Measurements from ENCODE around the gene CRYL1. TPM values are rescaled to one million over a fixed set of nuclear protein-coding genes. Genes with fewer than 3 reads are reported as not detected.

The CRYL1 gene
- total and polyA plus RNA-seq, 2 of the 8 experiments (the other 6 are each of a cell fraction or from before 2014, with no cell fraction given) = 1.9 to 6.4 TPM

DNA sequence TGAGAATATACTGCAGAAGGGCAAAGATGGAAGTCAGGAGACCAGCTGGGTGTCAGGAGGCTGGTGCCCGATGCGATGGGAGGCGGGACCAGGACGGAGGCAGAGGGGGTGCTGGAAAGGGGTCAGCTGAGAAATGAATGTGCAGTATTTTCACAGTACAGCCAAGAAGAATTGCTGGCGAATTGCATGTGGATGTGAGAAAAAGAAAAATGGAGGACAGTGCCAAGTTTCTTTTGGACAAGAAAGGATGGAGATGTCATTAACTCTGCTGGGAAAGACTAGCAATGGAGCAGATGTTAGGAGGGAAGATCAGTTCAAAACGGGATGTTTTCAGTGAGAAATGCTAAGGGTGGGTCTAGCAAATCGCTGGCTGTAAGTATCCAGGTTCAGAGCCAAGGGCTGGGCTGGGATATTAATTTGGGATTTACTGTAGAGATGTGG, 7.0 kb downstream of the CRYL1 start:
- WGBS, 2 experiments (ENCODE audit: extremely low coverage in 1 of 2, insufficient coverage in 1 of 2, insufficient read length in 1 of 2, insufficient replicate concordance in 2 of 2, low coverage in 1 of 2, low lambda C conversion rate in 2 of 2, missing lambda C conversion rate in 1 of 2) = 89% methylated on average over 7 of the region's 7 CpGs; no CpG with 5 or more reads in 1 of the 2 experiments
- Histone ChIP-seq H3K79me2 (ENCODE audit: control insufficient read depth in 1 of 2, insufficient read depth in 2 of 2, low read length in 2 of 2) (no peaks in the 10 kb centered on the region), H2BK120ac (replicated peaks; ENCODE audit: low read depth, low read length) (no peak overlapping the region), H4K91ac (replicated peaks; ENCODE audit: insufficient read length, low read length) (no peak overlapping the region), H3K36me3 (ENCODE audit: control insufficient read depth in 2 of 4, insufficient read depth in 4 of 4, low read length in 3 of 4) (no peaks in the 10 kb centered on the region), H2AFZ (ENCODE audit: low read length) (no peak overlapping the region), H4K8ac (ENCODE audit: extremely low read depth, insufficient read depth, low read length) (no peak overlapping the region), H2BK12ac (ENCODE audit: low read depth, low read length) (no peak overlapping the region), H3K23me2 (ENCODE audit: low read depth, low read length) (peaks cover 2% of the 10 kb centered on the region; the same call in 1 of the 2 replicates), H3K79me1 (ENCODE audit: low read depth, low read length) (no peaks in the 10 kb centered on the region), H2BK15ac (ENCODE audit: low read length) (no peak overlapping the region), H3K18ac (ENCODE audit: extremely low read depth, low read length) (no peak overlapping the region), H3K4ac (replicated peaks; ENCODE audit: insufficient read length, low read depth, low read length) (no peak overlapping the region), H3K27me3 (replicated peaks in 1 of 4; ENCODE audit: control insufficient read depth in 3 of 4, extremely low read depth in 1 of 4, insufficient read depth in 3 of 4, low read length in 3 of 4) (no peaks in the 10 kb centered on the region), H3K23ac (ENCODE audit: insufficient read length) (no peak overlapping the region), H3K27ac (ENCODE audit: low read depth, low read length) (no peak overlapping the region), H2BK5ac (ENCODE audit: low read depth, low read length) (no peak overlapping the region), H3K4me2 (ENCODE audit: insufficient read depth in 1 of 2, low read depth in 2 of 2, low read length in 2 of 2) (no peak overlapping the region), H4K5ac (ENCODE audit: insufficient read length, low read depth, low read length) (no peak overlapping the region), H3K56ac (replicated peaks; ENCODE audit: insufficient read length, low read depth, low read length) (no peak overlapping the region), H3K9me3 (ENCODE audit: insufficient read depth in 2 of 2, low read depth in 1 of 2, low read length in 1 of 2) (no peaks in the 10 kb centered on the region; a peak in 1 of 4 replicates), H3K14ac (ENCODE audit: insufficient read length) (no peak overlapping the region), H3K4me1 (replicated peaks in 1 of 4; ENCODE audit: control insufficient read depth in 3 of 4, insufficient read depth in 4 of 4, low read length in 3 of 4) (no peaks in the 10 kb centered on the region; a peak in 1 of 7 replicates), H2BK20ac (ENCODE audit: low read length) (no peak overlapping the region), H3K4me3 (ENCODE audit: extremely low read depth in 1 of 4, insufficient read depth in 2 of 4, low read depth in 3 of 4, low read length in 4 of 4) (no peak overlapping the region), H3K9ac (replicated peaks in 1 of 4; ENCODE audit: extremely low read depth in 1 of 4, low read depth in 3 of 4, low read length in 3 of 4) (no peak overlapping the region), H4K20me1 (replicated peaks in 1 of 2; ENCODE audit: control insufficient read depth in 1 of 2, insufficient read depth in 2 of 2, low read length in 2 of 2) (no peaks in the 10 kb centered on the region), H2AK5ac (ENCODE audit: low read depth, low read length) (no peak overlapping the region)
- CTCF ChIA-PET (ENCODE audit: partially characterized antibody) = interaction anchor here (0.6 to 1.7 kb wide), 2 partner anchors 23 to 494 kb away, joined by 5 read pairs; no protein-coding TSS in a partner anchor
- DNase-seq (ENCODE audit: low read depth in 1 of 2, low spot score in 2 of 2) (no peak), FAIRE-seq (no peak)
- POLR2A ChIA-PET (ENCODE audit: partially characterized antibody) = no interaction called here
- TF ChIP-seq BACH1 (IDR thresholded peaks at IDR 0.05; ENCODE audit: low read length) (no peak), SAP30 (IDR thresholded peaks at IDR 0.05; ENCODE audit: insufficient read depth, insufficient replicate concordance, low read length) (no peak), SP4 (IDR thresholded peaks at IDR 0.05; ENCODE audit: low read length) (no peak), SIX5 (IDR thresholded peaks at IDR 0.05; ENCODE audit: low read depth, low read length) (no peak), KDM1A (IDR thresholded peaks at IDR 0.05; ENCODE audit: borderline replicate concordance, low read length) (no peak), NANOG (IDR thresholded peaks at IDR 0.05; ENCODE audit: insufficient read depth, low read depth, low read length, poor library complexity, severe bottlenecking) (no peak), ZNF274 (IDR thresholded peaks at IDR 0.05; ENCODE audit: borderline replicate concordance, extremely low read depth, low read length) (no peak), CEBPB (IDR thresholded peaks at IDR 0.05; ENCODE audit: low read depth, low read length) (no peak)
- TF ChIP-seq, protein P1, sequence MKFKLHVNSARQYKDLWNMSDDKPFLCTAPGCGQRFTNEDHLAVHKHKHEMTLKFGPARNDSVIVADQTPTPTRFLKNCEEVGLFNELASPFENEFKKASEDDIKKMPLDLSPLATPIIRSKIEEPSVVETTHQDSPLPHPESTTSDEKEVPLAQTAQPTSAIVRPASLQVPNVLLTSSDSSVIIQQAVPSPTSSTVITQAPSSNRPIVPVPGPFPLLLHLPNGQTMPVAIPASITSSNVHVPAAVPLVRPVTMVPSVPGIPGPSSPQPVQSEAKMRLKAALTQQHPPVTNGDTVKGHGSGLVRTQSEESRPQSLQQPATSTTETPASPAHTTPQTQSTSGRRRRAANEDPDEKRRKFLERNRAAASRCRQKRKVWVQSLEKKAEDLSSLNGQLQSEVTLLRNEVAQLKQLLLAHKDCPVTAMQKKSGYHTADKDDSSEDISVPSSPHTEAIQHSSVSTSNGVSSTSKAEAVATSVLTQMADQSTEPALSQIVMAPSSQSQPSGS (IDR thresholded peaks at IDR 0.05; ENCODE audit: low read length) = no peak
